Gastrocnemius medialis (tissue), 4 donors: Measurements from ENCODE around the gene RUSF1. TPM values are rescaled to one million over a fixed set of nuclear protein-coding genes. Genes with fewer than 3 reads are reported as not detected.
"Not testable (repeated sequence)": the region's sequence is repeated elsewhere in the genome, so short reads cannot be mapped to it uniquely, and the experiment has no call there.

Experiments used
- ATAC-seq, 2 donors: fragments of 150-250 bp; one replicate each; pipeline ENCODE4 v1.9.1; 2016
- DNase-seq, 2 donors: peaks; one replicate each; pipeline ENCODE4 v3.0.0-alpha.2; 2019
- H3K27ac ChIP-seq, 4 donors: fragments of 200-600 bp; sonication (generic); 1 replicate in 1 of 4; 2 replicates in 3 of 4; pipeline ENCODE4 v1.5.1; 2016 to 2018; ENCODE audit warnings: mild to moderate bottlenecking in 2 of 4, moderate library complexity in 1 of 4
- H3K27me3 ChIP-seq, 3 donors: fragments of 200-600 bp; sonication (generic) in 2 of 3; 1 replicate in 1 of 3; 2 replicates in 2 of 3; pipeline versions ENCODE4 v1.5.1 to v1.6.0; 2016 to 2019; ENCODE audit warnings: mild to moderate bottlenecking in 1 of 3, moderate library complexity in 1 of 3
- H3K36me3 ChIP-seq, 2 donors: fragments of 200-600 bp; sonication (generic) in 1 of 2; one replicate each; pipeline ENCODE4 v1.5.1; 2017 to 2018
- H3K4me1 ChIP-seq, 2 donors: fragments of 200-600 bp; sonication (generic) in 1 of 2; one replicate each; pipeline ENCODE4 v1.5.1; 2016 to 2017; ENCODE audit warnings: mild to moderate bottlenecking in 2 of 2
- H3K4me3 ChIP-seq, 4 donors: fragments of 200-600 bp; sonication (generic) in 3 of 4; 1 replicate in 1 of 4; 2 replicates in 3 of 4; pipeline ENCODE4 v1.5.1; 2016 to 2019; ENCODE audit warnings: mild to moderate bottlenecking in 2 of 4
- H3K9me3 ChIP-seq, 3 donors: fragments of 200-600 bp; sonication (generic) in 2 of 3; 1 replicate in 1 of 3; 2 replicates in 2 of 3; pipeline ENCODE4 v1.5.1; 2016 to 2019
- POLR2A ChIP-seq, 2 donors: fragments of 450-650 bp; IDR thresholded peaks; one replicate each; pipeline ENCODE4 v1.6.1; 2017; ENCODE audit warnings: antibody characterized with exemption in 2 of 2, mild to moderate bottlenecking in 2 of 2, moderate library complexity in 2 of 2
- in situ Hi-C, 4 donors: fragments of 200-750 bp; cut with MboI; loops; one replicate each; pipeline versions ENCODE4 v1.15.0 to v1.8.0; 2017; ENCODE audit warnings: low sequenced_read_pairs in 4 of 4
- intact Hi-C: fragments of 100-400 bp; cut with DNase I; formaldehyde crosslinking; loops from one replicate; pipeline ENCODE4 v1.15.1; 2023; ENCODE audit warnings: low total_unique reads
- total RNA-seq, 4 donors: library from RNA; depleted of rRNA; stranded (reverse); fragments of >200 nt; gene quantifications; one replicate each; pipeline versions ENCODE4 v1.1.0 to v1.2.3, GENCODE V29; 2016
- TF ChIP-seq, protein P1 (sequence below), 5 experiments: fragments of 450-650 bp in 3 of 5; fragments of 200-600 bp in 2 of 5; sonication (generic) in 2 of 5; IDR thresholded peaks in 4 of 5; conservative IDR thresholded peaks in 1 of 5; 1 replicate in 4 of 5; 2 replicates in 1 of 5; pipeline ENCODE4 v1.5.1; 2016 to 2019; ENCODE audit warnings: antibody characterized with exemption in 5 of 5, mild to moderate bottlenecking in 3 of 5, moderate library complexity in 3 of 5

RUSF1 gene
- total RNA-seq, 4 donors from 2014 or later, result 6.7 to 15.1 (median 8.5) TPM

DNA sequence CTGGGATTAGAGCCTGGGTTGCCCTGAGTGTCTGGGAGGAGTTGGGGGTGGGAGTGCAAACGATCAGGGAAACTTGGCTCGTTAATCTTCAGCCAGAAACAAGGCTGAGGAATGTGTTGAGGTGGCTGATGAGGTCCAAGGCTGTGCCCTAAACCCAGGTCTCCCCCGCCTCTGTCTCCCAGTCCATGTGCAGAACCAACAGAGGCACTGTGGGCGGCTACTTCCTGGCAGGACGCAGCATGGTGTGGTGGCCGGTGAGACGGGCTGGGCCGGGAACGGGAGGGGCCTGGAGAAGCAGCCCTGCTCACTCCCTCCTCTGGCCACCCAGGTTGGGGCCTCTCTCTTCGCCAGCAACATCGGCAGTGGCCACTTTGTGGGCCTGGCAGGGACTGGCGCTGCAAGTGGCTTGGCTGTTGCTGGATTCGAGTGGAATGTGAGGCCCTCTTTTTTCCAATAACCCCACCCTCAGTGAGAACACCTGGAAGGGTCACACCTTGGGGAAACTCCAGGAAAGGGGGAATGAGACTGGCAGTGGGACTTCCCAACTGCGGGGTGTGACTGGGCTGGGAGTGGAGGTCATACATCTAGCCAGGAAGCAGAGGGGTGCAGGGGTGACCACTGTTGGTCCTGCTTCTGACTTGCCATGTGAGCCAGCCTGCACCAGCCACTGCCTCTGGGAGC, 23.6 kb downstream of the RUSF1 start:
- Histone ChIP-seq H3K36me3 (no peaks in the 10 kb centered on the region), H3K4me1 (peaks cover 8 to 19% of the 10 kb centered on the region in 2 donors), H3K9me3 (no peaks in the 10 kb centered on the region), H3K27ac (no peak overlapping the region), H3K4me3 (no peak overlapping the region), H3K27me3 (peaks cover 38 to 40% (median 39%) of the 10 kb centered on the region in 3 donors)
- ATAC-seq (no peak), DNase-seq (no peak)
- TF ChIP-seq, protein P1, sequence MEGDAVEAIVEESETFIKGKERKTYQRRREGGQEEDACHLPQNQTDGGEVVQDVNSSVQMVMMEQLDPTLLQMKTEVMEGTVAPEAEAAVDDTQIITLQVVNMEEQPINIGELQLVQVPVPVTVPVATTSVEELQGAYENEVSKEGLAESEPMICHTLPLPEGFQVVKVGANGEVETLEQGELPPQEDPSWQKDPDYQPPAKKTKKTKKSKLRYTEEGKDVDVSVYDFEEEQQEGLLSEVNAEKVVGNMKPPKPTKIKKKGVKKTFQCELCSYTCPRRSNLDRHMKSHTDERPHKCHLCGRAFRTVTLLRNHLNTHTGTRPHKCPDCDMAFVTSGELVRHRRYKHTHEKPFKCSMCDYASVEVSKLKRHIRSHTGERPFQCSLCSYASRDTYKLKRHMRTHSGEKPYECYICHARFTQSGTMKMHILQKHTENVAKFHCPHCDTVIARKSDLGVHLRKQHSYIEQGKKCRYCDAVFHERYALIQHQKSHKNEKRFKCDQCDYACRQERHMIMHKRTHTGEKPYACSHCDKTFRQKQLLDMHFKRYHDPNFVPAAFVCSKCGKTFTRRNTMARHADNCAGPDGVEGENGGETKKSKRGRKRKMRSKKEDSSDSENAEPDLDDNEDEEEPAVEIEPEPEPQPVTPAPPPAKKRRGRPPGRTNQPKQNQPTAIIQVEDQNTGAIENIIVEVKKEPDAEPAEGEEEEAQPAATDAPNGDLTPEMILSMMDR (IDR thresholded peaks at IDR 0.05 in 4 of 5, conservative IDR thresholded peaks at IDR 0.05 in 1 of 5), result no peak
- no peak for TF ChIP-seq POLR2A (IDR thresholded peaks at IDR 0.05)
- intact Hi-C loops, result no loop called here
- in situ Hi-C loops, result no loop called here

DNA sequence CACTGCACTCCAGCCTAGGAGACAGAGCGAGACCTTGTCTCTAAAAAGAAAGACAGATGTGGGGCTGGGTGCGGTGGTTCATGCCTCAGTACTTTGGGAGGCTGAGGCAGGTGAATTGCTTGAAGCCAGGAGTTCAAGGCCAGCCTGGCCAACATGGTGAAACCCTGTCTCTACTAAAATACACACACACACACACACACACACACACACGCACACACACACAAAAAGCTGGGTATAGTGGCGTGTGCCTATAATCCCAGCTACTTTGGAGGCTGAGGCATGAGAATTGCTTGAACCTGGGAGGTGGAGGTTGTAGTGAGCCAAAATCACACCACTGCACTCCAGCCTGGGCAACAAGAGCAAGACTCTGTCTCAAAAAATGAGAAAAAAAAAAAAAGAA, 24.1 kb downstream of the RUSF1 start:
- in situ Hi-C loops, H3K36me3 ChIP-seq, H3K27ac ChIP-seq, H3K4me3 ChIP-seq, H3K9me3 ChIP-seq, ATAC-seq, intact Hi-C loops, DNase-seq: not testable (repeated sequence)
- H3K27me3 ChIP-seq, result peaks cover 38 to 40% (median 39%) of the 10 kb centered on the region in 3 donors
- peaks cover 8 to 19% of the 10 kb centered on the region in 2 donors for H3K4me1 ChIP-seq

DNA sequence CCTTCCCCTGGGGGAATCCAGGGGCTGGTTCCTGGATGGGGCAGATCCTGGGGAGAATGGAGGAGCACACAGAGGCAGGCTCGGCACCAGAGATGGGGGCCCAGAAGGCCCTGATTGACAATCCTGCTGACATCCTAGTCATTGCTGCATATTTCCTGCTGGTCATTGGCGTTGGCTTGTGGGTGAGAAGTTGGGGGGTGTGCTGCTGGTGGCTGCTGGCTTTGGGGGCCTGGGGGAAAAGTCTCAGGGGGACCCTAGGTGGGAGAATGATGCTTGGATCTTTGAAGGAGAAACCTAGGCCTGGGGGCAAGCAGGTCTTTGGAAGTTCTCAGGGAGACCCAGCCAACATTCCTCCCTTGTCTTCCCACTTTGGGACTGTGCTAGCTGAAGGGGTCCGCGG, 25.1 kb downstream of the RUSF1 start, which contains the start of gene SLC5A2:
Gene SLC5A2 (plus strand): TSS at position 43 of the 400 bp plus-strand sequence. CDS start 14 bp downstream, at position 57.
- H3K27me3 ChIP-seq, result peaks cover 36 to 39% (median 36%) of the 10 kb centered on the region in 3 donors
- H3K36me3 ChIP-seq, result no peaks in the 10 kb centered on the region
- no peak within 1 kb of the TSS for H3K4me3 ChIP-seq
- peaks cover 6 to 12% of the 10 kb centered on the region in 2 donors for H3K4me1 ChIP-seq
- DNase-seq (no peak), ATAC-seq (no peak)
- no peaks in the 10 kb centered on the region for H3K9me3 ChIP-seq
- TF ChIP-seq, protein P1 (IDR thresholded peaks at IDR 0.05 in 4 of 5, conservative IDR thresholded peaks at IDR 0.05 in 1 of 5), result no peak
- TF ChIP-seq POLR2A (IDR thresholded peaks at IDR 0.05), result no peak
- H3K27ac ChIP-seq, result no peak within 1 kb of the TSS
- intact Hi-C loops (no loop called here), in situ Hi-C loops (no loop called here)

DNA sequence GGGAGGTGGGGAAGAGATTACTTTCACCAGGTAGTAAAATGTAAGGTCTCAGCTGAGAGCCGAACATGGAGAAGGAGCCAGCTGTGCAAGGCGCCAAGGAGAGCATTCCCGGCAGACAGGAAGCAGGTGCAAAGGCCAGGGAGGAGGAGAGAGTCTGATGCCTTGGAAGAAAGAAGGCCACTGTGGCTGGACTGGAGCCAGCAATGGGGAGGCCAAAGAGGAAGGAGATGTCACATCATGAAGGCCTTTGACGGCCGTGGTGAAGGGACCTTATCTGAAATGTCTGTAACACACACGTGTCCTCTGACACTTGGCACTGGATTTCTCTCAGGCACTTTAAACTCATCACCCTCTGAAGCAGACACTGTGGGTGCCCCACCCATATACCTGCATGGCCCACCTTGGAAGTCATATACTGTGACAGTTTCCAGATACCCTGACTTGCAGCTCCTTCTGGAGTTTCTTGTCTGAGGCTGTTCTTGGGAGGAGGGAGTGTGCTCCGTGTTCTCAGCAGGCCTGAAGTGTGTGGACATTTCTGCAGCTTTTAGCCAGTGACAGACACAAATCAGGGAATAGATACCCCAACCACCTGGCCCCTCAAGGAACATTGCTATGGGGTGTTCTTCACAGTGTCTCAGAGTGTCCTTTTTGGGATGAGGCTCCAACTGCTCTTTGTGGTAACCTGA, 27.2 kb downstream of the RUSF1 start:
- no peak for DNase-seq
- TF ChIP-seq, protein P1 (IDR thresholded peaks at IDR 0.05 in 4 of 5, conservative IDR thresholded peaks at IDR 0.05 in 1 of 5), result no peak
- no peak for TF ChIP-seq POLR2A (IDR thresholded peaks at IDR 0.05)
- Histone ChIP-seq H3K4me1 (no peaks in the 10 kb centered on the region), H3K9me3 (no peaks in the 10 kb centered on the region), H3K36me3 (no peaks in the 10 kb centered on the region), H3K4me3 (no peak overlapping the region), H3K27me3 (peaks cover 18 to 31% (median 19%) of the 10 kb centered on the region in 3 donors), H3K27ac (no peak overlapping the region)
- in situ Hi-C loops (no loop called here), intact Hi-C loops (no loop called here)
- no peak for ATAC-seq

DNA sequence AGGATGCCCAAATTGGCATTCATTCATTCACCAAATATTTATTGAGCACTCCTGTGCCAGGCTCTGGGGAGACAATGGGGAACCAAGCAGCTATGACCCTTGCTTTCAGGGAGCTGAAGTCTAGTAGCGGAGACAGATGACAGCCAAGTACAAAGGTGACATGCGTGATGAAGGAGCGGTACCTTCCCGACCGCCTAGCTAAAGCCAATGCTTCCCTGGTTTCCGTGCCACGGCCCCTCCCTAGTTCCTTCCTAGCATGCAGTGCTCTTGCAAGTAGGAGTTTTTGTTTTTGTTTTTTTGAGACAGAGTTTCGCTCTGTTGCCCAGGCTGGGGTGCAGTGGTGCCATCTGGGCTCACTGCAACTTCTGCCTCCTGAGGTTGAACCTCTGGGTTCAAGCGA, 28.4 kb downstream of the RUSF1 start:
- Histone ChIP-seq H3K36me3 (no peaks in the 10 kb centered on the region), H3K4me1 (no peaks in the 10 kb centered on the region), H3K27ac (no peak overlapping the region), H3K9me3 (no peaks in the 10 kb centered on the region), H3K27me3 (peaks cover 6 to 21% (median 6%) of the 10 kb centered on the region in 3 donors), H3K4me3 (no peak overlapping the region)
- no peak for ATAC-seq
- in situ Hi-C loops (no loop called here), intact Hi-C loops (no loop called here)
- TF ChIP-seq, protein P1 (IDR thresholded peaks at IDR 0.05 in 4 of 5, conservative IDR thresholded peaks at IDR 0.05 in 1 of 5), result no peak
- no peak for TF ChIP-seq POLR2A (IDR thresholded peaks at IDR 0.05)
- DNase-seq, result no peak
